ENCODE results near the gene CNOT6L. TPM values are rescaled to one million over a fixed set of nuclear protein-coding genes. Genes with fewer than 3 reads are reported as not detected.
"Not testable (repeated sequence)": the region's sequence is repeated elsewhere in the genome, so short reads cannot be mapped to it uniquely, and the experiment has no call there.

CNOT6L gene
- total RNA-seq, 2 donors from 2014 or later = 142 to 160 TPM

DNA sequence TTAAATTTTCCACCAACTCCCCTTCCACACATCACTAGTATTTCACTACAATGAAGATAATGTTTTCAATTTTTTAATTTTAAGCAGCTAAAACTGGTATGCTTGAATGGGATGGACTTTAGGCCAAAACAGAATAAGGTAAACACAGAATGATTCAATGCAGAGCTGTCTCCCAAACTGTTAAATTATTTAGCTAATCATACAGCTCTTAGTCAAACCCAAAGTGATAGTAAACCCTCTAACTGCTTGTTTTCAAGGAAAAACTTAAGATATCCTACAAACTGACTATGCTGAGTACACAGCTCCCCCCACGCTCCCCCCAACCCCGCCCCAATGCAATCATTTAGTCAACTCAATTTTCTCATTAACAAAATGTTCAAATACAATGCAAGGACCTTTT is 30.2 kb downstream of the CNOT6L start:
- H3K4me3 Mint-ChIP-seq = no peak overlapping the region
- peaks cover 7% of the 10 kb centered on the region for H3K36me3 Mint-ChIP-seq (ENCODE audit: low read depth)
- no peaks in the 10 kb centered on the region for H3K27me3 Mint-ChIP-seq

DNA sequence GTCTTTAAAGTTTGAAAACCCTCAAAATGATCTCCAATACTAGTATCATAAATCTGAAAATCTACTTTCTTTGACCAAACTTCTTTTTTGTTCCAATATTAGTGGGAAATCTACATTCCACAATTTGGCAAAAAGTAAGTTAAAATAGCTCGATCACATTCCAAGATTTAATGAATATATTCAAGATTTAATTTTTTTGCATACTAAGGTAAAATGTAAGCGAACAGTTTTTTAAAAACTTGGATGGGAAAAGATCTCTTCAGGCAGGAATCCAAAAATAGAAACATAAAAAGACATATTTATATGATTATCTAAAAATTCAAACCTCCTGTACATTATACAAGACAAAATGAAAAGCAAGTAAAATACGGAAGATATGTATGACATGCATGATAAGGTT is 31.2 kb downstream of the CNOT6L start:
- DNase-seq (no peak), ATAC-seq (no peak)
- Mint-ChIP-seq H3K27me3 (no peaks in the 10 kb centered on the region), H3K4me3 (no peak overlapping the region), H3K36me3 (ENCODE audit: low read depth) (peaks cover 7% of the 10 kb centered on the region), H3K27ac (peak overlapping the region; percentile 73), H3K4me1 (peaks cover 41% of the 10 kb centered on the region)
- H3K9me3 ChIP-seq (ENCODE audit: control insufficient read depth, low read length, poor library complexity, severe bottlenecking) = no peaks in the 10 kb centered on the region

More for the DNA sequence above, 30.2 kb downstream of the CNOT6L start:
- DNase-seq (no peak), ATAC-seq (no peak)
- peak overlapping the region; percentile 75 for H3K27ac Mint-ChIP-seq
- peaks cover 42% of the 10 kb centered on the region for H3K4me1 Mint-ChIP-seq
- no peaks in the 10 kb centered on the region for H3K9me3 ChIP-seq (ENCODE audit: control insufficient read depth, low read length, poor library complexity, severe bottlenecking)

DNA sequence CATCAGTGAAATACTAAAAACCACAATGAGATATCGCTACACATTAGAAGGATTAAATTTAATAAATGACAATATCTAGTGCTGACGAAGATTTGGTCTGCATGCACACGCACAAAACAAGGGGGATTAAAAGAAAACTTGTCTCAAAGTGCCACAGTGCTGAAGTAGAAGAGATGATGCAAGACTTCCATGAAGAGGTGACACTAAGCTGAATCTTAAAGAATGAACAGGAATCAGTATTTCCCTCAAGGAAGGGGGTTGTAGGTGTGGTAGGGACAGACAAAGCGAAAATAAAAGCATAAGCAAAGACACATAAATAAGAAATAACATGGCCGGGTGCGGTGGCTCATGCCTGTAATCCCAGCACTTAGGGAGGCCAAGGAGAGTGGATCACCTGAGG is 33.5 kb downstream of the CNOT6L start:
- no peaks in the 10 kb centered on the region for H3K9me3 ChIP-seq (ENCODE audit: control insufficient read depth, low read length, poor library complexity, severe bottlenecking)
- Mint-ChIP-seq H3K27ac (peak overlapping the region; percentile 79), H3K36me3 (ENCODE audit: low read depth) (peaks cover 7% of the 10 kb centered on the region), H3K4me3 (peak overlapping the region; percentile 81), H3K27me3 (no peaks in the 10 kb centered on the region), H3K4me1 (peaks cover 46% of the 10 kb centered on the region)
- DNase-seq (no peak), ATAC-seq (no peak)

DNA sequence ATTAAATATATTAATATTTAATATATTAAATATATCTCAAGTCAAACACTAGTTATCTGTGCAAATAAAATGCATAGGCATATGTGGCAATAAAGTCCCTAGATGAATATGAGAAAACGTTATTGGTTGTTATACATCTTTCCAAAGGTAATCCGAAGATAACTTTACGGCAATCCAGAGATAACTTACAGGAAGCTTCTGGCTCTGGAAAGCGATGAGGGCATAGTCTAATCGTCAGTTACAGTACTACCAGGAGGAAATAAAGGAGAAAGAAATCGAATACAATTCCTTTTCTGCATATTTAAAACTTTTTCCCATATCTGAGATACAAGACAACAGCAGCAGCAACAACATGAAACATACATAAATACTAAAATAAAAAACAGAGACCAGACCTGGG is 35.3 kb downstream of the CNOT6L start:
- no peak for DNase-seq
- peak overlapping the region; percentile 39 for H3K4me3 Mint-ChIP-seq
- peaks cover 48% of the 10 kb centered on the region for H3K4me1 Mint-ChIP-seq
- H3K36me3 Mint-ChIP-seq (ENCODE audit: low read depth) = peaks cover 5% of the 10 kb centered on the region
- H3K27ac Mint-ChIP-seq = no peak overlapping the region
- no peaks in the 10 kb centered on the region for H3K9me3 ChIP-seq (ENCODE audit: control insufficient read depth, low read length, poor library complexity, severe bottlenecking)
- no peak for ATAC-seq
- H3K27me3 Mint-ChIP-seq = no peaks in the 10 kb centered on the region

DNA sequence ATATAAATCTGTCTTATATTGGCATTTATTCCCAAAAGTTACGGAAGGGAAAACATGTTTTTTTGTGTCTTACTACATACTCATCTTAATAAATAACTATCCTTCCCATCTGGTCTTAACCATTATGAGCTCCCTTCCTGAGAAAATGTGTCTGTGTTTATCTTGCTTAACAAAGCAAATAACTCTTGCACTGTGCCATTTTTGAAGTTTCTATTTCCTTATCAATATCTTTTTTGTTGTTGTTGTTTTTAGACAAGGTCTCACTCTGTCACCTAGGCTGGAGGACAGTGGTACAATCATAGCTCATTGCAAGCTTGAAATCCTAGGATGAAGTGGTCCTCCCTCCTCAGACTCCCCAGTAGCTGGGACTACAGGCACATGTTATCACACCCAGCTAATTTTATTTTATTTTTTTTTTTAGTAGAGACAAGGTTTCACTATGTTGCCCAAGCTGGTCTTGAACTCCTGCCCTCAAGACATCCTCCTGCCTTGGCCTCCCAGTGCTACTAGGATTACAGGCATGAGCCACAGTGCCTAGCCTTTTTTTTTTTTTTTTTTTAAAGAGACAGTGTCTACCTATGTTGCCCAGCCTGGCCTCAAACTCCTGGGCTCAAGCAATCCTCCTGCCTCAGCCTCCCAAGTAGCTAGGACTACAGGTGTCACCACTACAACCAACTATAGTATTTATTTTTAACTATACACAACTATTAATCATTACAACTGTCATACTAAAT is 36.9 kb downstream of the CNOT6L start:
- H3K36me3 Mint-ChIP-seq (ENCODE audit: low read depth) = peaks cover 5% of the 10 kb centered on the region
- DNase-seq (no peak), ATAC-seq (peak; percentile 11)
- H3K9me3 ChIP-seq (ENCODE audit: control insufficient read depth, low read length, poor library complexity, severe bottlenecking) = no peaks in the 10 kb centered on the region
- H3K27ac Mint-ChIP-seq = peak overlapping the region; percentile 79
- H3K4me3 Mint-ChIP-seq = peak overlapping the region; percentile 52
- peaks cover 48% of the 10 kb centered on the region for H3K4me1 Mint-ChIP-seq
- H3K27me3 Mint-ChIP-seq = no peaks in the 10 kb centered on the region

DNA sequence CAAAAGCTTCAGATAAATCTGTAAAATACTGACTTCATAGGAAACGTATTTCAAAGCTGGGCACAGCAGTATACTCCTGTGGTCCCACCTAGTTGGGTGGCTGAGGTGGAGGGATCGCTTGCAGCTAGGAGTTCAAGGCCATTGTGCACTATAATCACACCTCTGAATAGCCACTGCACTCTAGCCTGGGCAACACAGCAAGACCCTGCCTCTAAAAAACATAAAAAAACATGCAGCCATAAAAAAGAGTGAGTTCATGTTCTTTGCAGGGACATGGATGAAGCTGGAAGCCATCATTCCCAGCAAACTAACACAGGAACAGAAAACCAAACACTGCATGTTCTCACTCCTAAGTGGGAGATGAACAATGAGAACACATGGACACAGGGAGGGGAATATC is 38.4 kb downstream of the CNOT6L start:
- H3K36me3 Mint-ChIP-seq (ENCODE audit: low read depth); DNase-seq; H3K27me3 Mint-ChIP-seq; H3K9me3 ChIP-seq (ENCODE audit: control insufficient read depth, low read length, poor library complexity, severe bottlenecking): not testable (repeated sequence)
- H3K4me1 Mint-ChIP-seq = peaks cover 47% of the 10 kb centered on the region
- ATAC-seq = peak; percentile 20
- peak overlapping the region; percentile 75 for H3K27ac Mint-ChIP-seq
- peak overlapping the region; percentile 33 for H3K4me3 Mint-ChIP-seq

DNA sequence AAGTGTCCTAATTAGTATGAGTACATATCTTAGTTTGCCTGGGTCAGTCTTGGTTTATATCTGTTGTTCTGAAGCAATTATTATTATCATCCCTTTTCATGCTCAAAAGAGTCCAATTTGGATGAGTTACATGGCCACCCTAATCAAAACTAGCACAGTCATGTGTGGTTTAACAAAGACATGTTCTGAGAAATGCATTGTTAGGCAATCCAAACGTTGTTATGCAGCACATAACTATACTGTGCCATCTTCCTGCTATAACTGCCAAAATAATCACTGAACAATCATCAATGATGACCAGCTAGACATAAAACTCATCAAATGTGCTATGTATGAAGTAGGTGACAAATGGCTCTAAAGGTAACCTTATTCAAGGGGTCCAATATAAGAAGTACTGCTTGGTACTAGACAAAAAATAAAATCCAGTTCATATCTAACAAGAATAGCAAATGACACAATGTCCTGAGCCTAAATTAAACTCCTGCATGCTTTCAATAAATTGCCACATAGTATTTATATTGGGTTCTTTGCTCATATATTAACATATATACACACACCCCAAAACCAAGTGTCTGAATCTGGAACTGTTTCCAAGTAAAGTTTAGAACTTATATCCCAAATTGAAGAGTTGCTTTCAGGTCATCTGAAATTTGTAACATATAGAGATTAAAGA is 41.9 kb downstream of the CNOT6L start:
- no peaks in the 10 kb centered on the region for H3K9me3 ChIP-seq (ENCODE audit: control insufficient read depth, low read length, poor library complexity, severe bottlenecking)
- DNase-seq = no peak
- ATAC-seq = peak; percentile 29
- Mint-ChIP-seq H3K27me3 (no peaks in the 10 kb centered on the region), H3K36me3 (ENCODE audit: low read depth) (no peaks in the 10 kb centered on the region), H3K4me1 (peaks cover 32% of the 10 kb centered on the region), H3K4me3 (no peak overlapping the region), H3K27ac (peak overlapping the region; percentile 73)

DNA sequence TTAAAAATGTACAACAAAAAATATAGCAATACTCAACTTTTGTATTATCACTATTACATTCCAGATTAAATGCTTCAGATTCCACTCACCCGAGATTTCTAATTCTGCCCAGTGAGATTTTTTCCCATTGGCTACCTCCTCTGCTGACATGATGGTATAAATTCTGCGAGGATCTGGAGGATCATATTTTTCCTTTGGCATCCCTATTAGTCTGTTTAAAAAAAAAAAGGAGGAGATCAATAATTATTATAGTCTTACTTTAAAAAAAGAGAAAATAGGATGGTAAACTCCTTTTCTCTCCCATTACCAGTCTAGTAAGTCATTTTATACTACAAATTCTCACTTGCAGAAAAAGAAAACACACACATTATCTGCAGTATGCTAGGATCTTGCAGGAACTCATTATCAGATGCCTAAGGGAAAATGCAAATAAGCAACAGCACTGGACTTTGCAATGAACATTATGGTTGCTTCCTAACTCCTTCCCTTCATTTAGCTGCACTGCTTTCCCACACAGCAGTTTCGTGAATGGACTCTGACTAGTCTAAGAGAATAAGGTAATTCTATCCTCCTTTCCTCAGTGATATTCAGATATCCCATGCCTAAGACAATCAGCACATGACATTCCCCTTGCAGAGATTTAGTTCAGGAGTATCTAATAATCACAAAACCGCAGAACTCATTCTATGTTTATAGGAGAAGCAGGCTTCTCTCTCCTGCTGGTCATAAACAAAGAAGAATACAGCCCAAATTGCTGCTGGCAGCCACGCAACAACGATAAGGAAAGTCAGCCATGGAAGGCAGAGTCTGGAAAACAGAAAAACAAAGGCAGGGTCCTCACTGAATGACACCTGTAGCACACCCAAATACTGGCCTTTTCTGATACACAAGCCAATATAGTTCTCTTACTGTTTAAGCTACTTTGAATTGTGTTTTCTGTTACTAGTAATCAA is 42.7 kb downstream of the CNOT6L start:
- no peaks in the 10 kb centered on the region for H3K36me3 Mint-ChIP-seq (ENCODE audit: low read depth)
- ATAC-seq = peak; percentile 3
- peak overlapping the region; percentile 73 for H3K27ac Mint-ChIP-seq
- peak overlapping the region; percentile 3 for H3K4me3 Mint-ChIP-seq
- DNase-seq = no peak
- H3K27me3 Mint-ChIP-seq = no peaks in the 10 kb centered on the region
- peaks cover 24% of the 10 kb centered on the region for H3K4me1 Mint-ChIP-seq
- no peaks in the 10 kb centered on the region for H3K9me3 ChIP-seq (ENCODE audit: control insufficient read depth, low read length, poor library complexity, severe bottlenecking)

DNA sequence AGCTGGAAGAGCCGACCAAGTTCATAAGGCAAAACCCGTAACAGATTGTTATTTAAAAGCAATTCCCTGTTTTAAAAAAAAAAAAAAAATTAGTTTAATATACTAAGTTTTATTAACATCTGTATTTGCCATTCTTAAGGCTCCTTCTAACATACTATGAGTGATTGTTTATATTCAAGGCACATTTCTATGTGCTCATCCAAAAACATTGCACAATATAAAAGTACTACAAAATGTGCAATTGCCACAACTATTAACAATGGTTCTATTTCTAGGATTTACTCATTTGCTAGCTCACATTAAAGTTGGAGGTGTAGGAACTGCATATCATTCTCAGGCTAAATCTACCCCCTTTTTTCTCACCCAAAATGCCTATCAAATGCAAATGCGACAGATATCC is 46.1 kb downstream of the CNOT6L start:
- ATAC-seq (no peak), DNase-seq (no peak)
- Mint-ChIP-seq H3K36me3 (ENCODE audit: low read depth) (no peaks in the 10 kb centered on the region), H3K27ac (no peak overlapping the region), H3K27me3 (no peaks in the 10 kb centered on the region), H3K4me3 (no peak overlapping the region), H3K4me1 (peaks cover 17% of the 10 kb centered on the region)
- no peaks in the 10 kb centered on the region for H3K9me3 ChIP-seq (ENCODE audit: control insufficient read depth, low read length, poor library complexity, severe bottlenecking)

DNA sequence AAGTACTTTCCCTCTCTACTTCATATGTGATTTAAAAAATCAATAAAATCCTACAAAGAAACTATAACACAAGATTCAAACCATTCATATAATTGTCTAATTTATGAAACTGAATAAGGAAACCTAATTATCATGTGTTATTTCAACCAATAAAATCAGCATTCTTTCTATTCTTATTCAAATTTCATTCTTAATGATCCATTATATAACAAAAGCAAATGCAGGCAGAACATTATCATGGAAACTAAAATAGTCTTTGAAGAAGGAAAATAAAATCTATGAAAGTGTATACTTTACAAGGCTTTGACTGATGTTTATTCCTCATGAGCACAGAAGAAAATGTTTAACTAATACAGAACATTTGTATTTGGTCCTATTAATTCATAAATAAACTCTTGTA is 47.6 kb downstream of the CNOT6L start:
- no peak overlapping the region for H3K4me3 Mint-ChIP-seq
- H3K9me3 ChIP-seq (ENCODE audit: control insufficient read depth, low read length, poor library complexity, severe bottlenecking) = no peaks in the 10 kb centered on the region
- no peak for DNase-seq
- H3K27ac Mint-ChIP-seq = peak overlapping the region; percentile 79
- H3K4me1 Mint-ChIP-seq = peaks cover 16% of the 10 kb centered on the region
- no peak for ATAC-seq
- no peaks in the 10 kb centered on the region for H3K36me3 Mint-ChIP-seq (ENCODE audit: low read depth)
- no peaks in the 10 kb centered on the region for H3K27me3 Mint-ChIP-seq

DNA sequence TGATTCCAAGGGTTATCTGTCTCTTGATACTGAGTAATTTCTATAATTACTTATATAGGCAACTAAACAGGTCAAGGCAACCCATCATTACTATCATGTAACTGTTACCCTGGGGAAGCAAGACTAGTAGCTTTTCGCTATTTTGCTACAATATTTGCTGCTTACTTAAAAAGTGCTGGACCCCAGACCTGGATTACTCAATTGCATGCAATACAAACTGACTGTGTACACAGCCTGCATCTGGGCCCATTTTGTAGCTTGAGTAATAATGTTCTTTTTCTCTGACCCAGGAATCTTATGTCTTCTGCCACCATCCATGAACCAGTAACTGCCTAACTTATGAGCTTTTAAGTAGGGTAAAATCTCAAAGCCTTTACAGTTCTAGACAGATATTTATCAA is 53.4 kb downstream of the CNOT6L start:
- DNase-seq = no peak
- no peak overlapping the region for H3K4me3 Mint-ChIP-seq
- no peak for ATAC-seq
- peak overlapping the region; percentile 85 for H3K27ac Mint-ChIP-seq
- H3K36me3 Mint-ChIP-seq (ENCODE audit: low read depth) = peaks cover 6% of the 10 kb centered on the region
- H3K27me3 Mint-ChIP-seq = no peaks in the 10 kb centered on the region
- no peaks in the 10 kb centered on the region for H3K9me3 ChIP-seq (ENCODE audit: control insufficient read depth, low read length, poor library complexity, severe bottlenecking)
- peaks cover 18% of the 10 kb centered on the region for H3K4me1 Mint-ChIP-seq

DNA sequence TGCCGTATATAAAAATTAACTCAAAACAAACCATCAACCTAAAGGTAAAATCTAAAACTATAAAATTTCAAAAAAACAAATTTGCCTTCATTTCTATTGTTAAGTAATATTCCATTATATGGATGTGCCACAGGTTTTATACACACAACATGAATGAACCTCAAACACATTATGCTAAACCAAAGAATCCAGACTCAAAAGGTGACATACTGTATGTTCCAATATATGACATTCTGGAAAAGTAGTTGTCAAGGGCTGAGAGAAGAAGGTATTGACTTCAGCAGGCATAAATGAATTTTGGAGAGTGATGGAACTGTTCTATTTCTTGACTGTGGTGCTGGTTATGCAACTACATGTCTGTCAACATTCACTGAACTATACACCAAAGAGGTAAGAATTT is 56.6 kb downstream of the CNOT6L start:
- DNase-seq (no peak), ATAC-seq (no peak)
- no peak overlapping the region for H3K4me3 Mint-ChIP-seq
- H3K27me3 Mint-ChIP-seq = no peaks in the 10 kb centered on the region
- H3K27ac Mint-ChIP-seq = no peak overlapping the region
- peaks cover 30% of the 10 kb centered on the region for H3K4me1 Mint-ChIP-seq
- no peaks in the 10 kb centered on the region for H3K9me3 ChIP-seq (ENCODE audit: control insufficient read depth, low read length, poor library complexity, severe bottlenecking)
- H3K36me3 Mint-ChIP-seq (ENCODE audit: low read depth) = peaks cover 15% of the 10 kb centered on the region

DNA sequence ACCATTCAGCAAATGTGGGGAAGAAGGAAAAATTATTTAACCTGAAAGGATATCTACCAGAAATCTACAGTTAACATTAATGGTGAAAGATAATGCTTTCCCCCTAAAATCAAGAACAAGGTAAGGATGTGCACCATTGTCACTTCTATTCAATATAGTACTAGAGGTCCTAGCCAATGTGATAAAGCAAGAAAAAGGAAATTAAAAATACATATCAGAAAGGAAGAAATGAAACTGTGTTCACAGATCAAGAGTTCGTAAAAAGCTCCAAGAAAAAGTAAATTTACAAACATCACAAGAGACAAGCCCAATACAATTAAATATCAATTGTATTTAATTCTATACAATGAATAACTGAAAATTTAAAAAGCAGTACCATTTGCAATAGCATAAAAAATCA is 57.6 kb downstream of the CNOT6L start:
- peaks cover 26% of the 10 kb centered on the region for H3K4me1 Mint-ChIP-seq
- H3K36me3 Mint-ChIP-seq (ENCODE audit: low read depth) = peaks cover 15% of the 10 kb centered on the region
- no peaks in the 10 kb centered on the region for H3K27me3 Mint-ChIP-seq
- no peaks in the 10 kb centered on the region for H3K9me3 ChIP-seq (ENCODE audit: control insufficient read depth, low read length, poor library complexity, severe bottlenecking)
- H3K27ac Mint-ChIP-seq = no peak overlapping the region
- no peak overlapping the region for H3K4me3 Mint-ChIP-seq
- no peak for ATAC-seq
- DNase-seq = no peak

All from T-helper 17 cell (primary cell).